GM11168 (cell line): Measurements from ENCODE around the gene C11orf71.

Experiments used
- in situ Hi-C: fragments of 300-500 bp; cut with MboI; formaldehyde crosslinking; loops from one replicate; pipeline ENCODE4 v1.12.0; 2022; ENCODE audit warnings: low sequenced_read_pairs; ENCODE audit not compliant: unreplicated experiment

C11orf71 gene

GRCh38 chr11:114362958-114363357 is 37.4 kb downstream of the C11orf71 start:
- in situ Hi-C loops = loop anchor here (25.0 kb wide), 1 partner anchor 224 kb away; the partner anchor contains the start of gene NXPE4

- in situ Hi-C loops = loop anchor here (25.0 kb wide), 1 partner anchor 225 kb away; the partner anchor contains the start of gene NXPE4
Measured at GRCh38 chr11:114362326-114362725, 38.0 kb downstream of the C11orf71 start.

GRCh38 chr11:114359342-114359741 is 41.0 kb downstream of the C11orf71 start:
- in situ Hi-C loops = loop anchor here (25.0 kb wide), 1 partner anchor 228 kb away; the partner anchor contains the start of gene NXPE4

GRCh38 chr11:114358716-114359115 is 41.6 kb downstream of the C11orf71 start:
- in situ Hi-C loops = loop anchor here (25.0 kb wide), 1 partner anchor 229 kb away; the partner anchor contains the start of gene NXPE4

GRCh38 chr11:114354076-114354475 is 46.2 kb downstream of the C11orf71 start:
- in situ Hi-C loops = loop anchor here (25.0 kb wide), 1 partner anchor 233 kb away; the partner anchor contains the start of gene NXPE4

GRCh38 chr11:114353443-114353842 is 46.9 kb downstream of the C11orf71 start:
- in situ Hi-C loops = loop anchor here (25.0 kb wide), 1 partner anchor 234 kb away; the partner anchor contains the start of gene NXPE4

GRCh38 chr11:114350022-114350421 is 50.3 kb downstream of the C11orf71 start:
- in situ Hi-C loops = loop anchor here (25.0 kb wide), 1 partner anchor 237 kb away; the partner anchor contains the start of gene NXPE4
